Keratinocyte (primary cell): Measurements from ENCODE around the gene KCNIP2. TPM values are rescaled to one million over a fixed set of nuclear protein-coding genes. Genes with fewer than 3 reads are reported as not detected.
"Not testable (repeated sequence)": the region's sequence is repeated elsewhere in the genome, so short reads cannot be mapped to it uniquely, and the experiment has no call there.

Experiments used
- DNase-seq: peaks from one replicate; pipeline ENCODE4 v3.0.0-alpha.2; 2011; ENCODE audit warnings: low read depth, missing footprints, low spot score
- FAIRE-seq: peaks from 2 replicates; lab custom pipeline; 2011; peaks lifted over from hg19 to GRCh38; lab: Jason Lieb, UNC
- H2AFZ ChIP-seq: 2 replicates; pipeline ENCODE4 v1.6.0; 2012; ENCODE audit warnings: low read length, control low read depth, inconsistent platforms; ENCODE audit not compliant: control insufficient read depth
- H3K27ac ChIP-seq: 2 replicates; pipeline ENCODE4 v1.5.1; 2011; ENCODE audit warnings: low read length; ENCODE audit not compliant: control insufficient read depth, insufficient read depth
- H3K27me3 ChIP-seq: 3 replicates; pipeline ENCODE4 v1.6.0; 2011; ENCODE audit warnings: low read length; ENCODE audit not compliant: control insufficient read depth, insufficient read depth; ENCODE audit errors: extremely low read depth
- H3K36me3 ChIP-seq, 2 experiments: 2 replicates in 1 of 2; 3 replicates in 1 of 2; pipeline ENCODE4 v1.5.1; 2011; ENCODE audit warnings: low read length in 2 of 2, mild to moderate bottlenecking in 1 of 2; ENCODE audit not compliant: control insufficient read depth in 2 of 2, insufficient read depth in 2 of 2; ENCODE audit errors: extremely low read depth in 1 of 2
- H3K4me1 ChIP-seq: 3 replicates; pipeline ENCODE4 v1.5.1; 2011; ENCODE audit warnings: low read length; ENCODE audit not compliant: control insufficient read depth, insufficient read depth; ENCODE audit errors: extremely low read depth
- H3K4me2 ChIP-seq: 3 replicates; pipeline ENCODE4 v1.6.0; 2011; ENCODE audit warnings: low read depth, low read length; ENCODE audit not compliant: control insufficient read depth, insufficient read depth; ENCODE audit errors: extremely low read depth
- H3K4me3 ChIP-seq, 3 experiments: fragments of 200-600 bp in 1 of 3; sonication (generic) in 1 of 3; 2 replicates in 2 of 3; 3 replicates in 1 of 3; pipeline ENCODE4 v1.5.1; 2011 to 2016; ENCODE audit warnings: low read length in 3 of 3, mild to moderate bottlenecking in 3 of 3, control low read depth in 2 of 3, inconsistent platforms in 1 of 3, low read depth in 1 of 3, mixed read lengths in 1 of 3, mixed run types in 1 of 3, moderate library complexity in 1 of 3; ENCODE audit not compliant: control insufficient read depth in 2 of 3, insufficient read depth in 2 of 3; ENCODE audit errors: extremely low read depth in 1 of 3
- H3K79me2 ChIP-seq: 2 replicates; pipeline ENCODE4 v1.6.0; 2012; ENCODE audit warnings: low read length; ENCODE audit not compliant: control insufficient read depth, insufficient read depth
- H3K9ac ChIP-seq: 3 replicates; pipeline ENCODE4 v1.6.0; 2011; ENCODE audit warnings: low read length; ENCODE audit not compliant: control insufficient read depth, insufficient read depth; ENCODE audit errors: extremely low read depth
- H3K9me1 ChIP-seq: 3 replicates; pipeline ENCODE4 v1.6.0; 2011; ENCODE audit warnings: low read length; ENCODE audit not compliant: control insufficient read depth, insufficient read depth; ENCODE audit errors: extremely low read depth
- H3K9me3 ChIP-seq: 2 replicates; pipeline ENCODE4 v1.5.1; 2012; ENCODE audit warnings: low read depth, low read length; ENCODE audit not compliant: control insufficient read depth
- H4K20me1 ChIP-seq: 3 replicates; pipeline ENCODE4 v1.6.0; 2011; ENCODE audit warnings: low read length; ENCODE audit not compliant: control insufficient read depth, insufficient read depth; ENCODE audit errors: extremely low read depth
- CTCF ChIP-seq, 3 experiments: IDR thresholded peaks in 1 of 3; conservative IDR thresholded peaks in 1 of 3; optimal IDR thresholded peaks in 1 of 3; 2 replicates in 2 of 3; 3 replicates in 1 of 3; pipeline versions ENCODE3 to v1.5.1; 2011; ENCODE audit warnings: low read length in 3 of 3, mild to moderate bottlenecking in 3 of 3, moderate library complexity in 2 of 3, control low read depth in 1 of 3, inconsistent platforms in 1 of 3; ENCODE audit not compliant: insufficient read depth in 2 of 3; ENCODE audit errors: extremely low read depth in 1 of 3
- EZH2 ChIP-seq: IDR thresholded peaks from one replicate; pipeline ENCODE4 v1.6.1; 2012; ENCODE audit warnings: inconsistent platforms, mild to moderate bottlenecking, low read length, moderate library complexity
- dilution Hi-C: fragments of 300-500 bp; cut with MboI; formaldehyde crosslinking; loops from one replicate; pipeline ENCODE4 v1.7.0; 2020; ENCODE audit warnings: low sequenced_read_pairs; ENCODE audit not compliant: extremely low pct_ligation_motif_present
- polyA plus RNA-seq, 5 experiments: library from polyadenylated mRNA; depleted of rRNA in 3 of 5; stranded (reverse) in 3 of 5; stranded (forward) in 1 of 5; unstranded in 1 of 5; fragments of >200 nt; gene quantifications; 1 replicate in 1 of 5; 2 replicates in 3 of 5; 3 replicates in 1 of 5; pipeline versions ENCODE4 v1.2.1 to v1.2.3, GENCODE V29; 2011 to 2012; ENCODE audit warnings: missing spikeins in 2 of 5, low read depth in 1 of 5, low replicate concordance in 1 of 5

Gene KCNIP2
- polyA plus RNA-seq, 1 donor (not counting 4 experiments of a cell fraction or from before 2014, with no cell fraction given) = 0.41 TPM

- TF ChIP-seq EZH2 (no peak), CTCF (optimal IDR thresholded peaks at IDR 0.05 in 1 of 3, IDR thresholded peaks at IDR 0.05 in 1 of 3, conservative IDR thresholded peaks at IDR 0.05 in 1 of 3; ENCODE audit: extremely low read depth in 1 of 3, insufficient read depth in 2 of 3, low read length in 3 of 3) (no peak)
These were observed 50.1 kb downstream of the KCNIP2 start for GRCh38 chr10:101793526-101793925.

GRCh38 chr10:101789686-101790085, 53.9 kb downstream of the KCNIP2 start:
- Histone ChIP-seq H4K20me1 (no peaks in the 10 kb centered on the region), H3K36me3 (peaks cover 33 to 44% of the 10 kb centered on the region in 2 experiments), H3K4me1 (no peaks in the 10 kb centered on the region), H3K4me2 (no peak overlapping the region), H2AFZ (no peak overlapping the region), H3K27me3 (no peaks in the 10 kb centered on the region), H3K27ac (no peak overlapping the region), H3K4me3 (no peak overlapping the region), H3K9ac (no peak overlapping the region), H3K79me2 (peaks cover 2% of the 10 kb centered on the region), H3K9me3 (no peaks in the 10 kb centered on the region), H3K9me1 (no peaks in the 10 kb centered on the region)
- no peak for TF ChIP-seq EZH2
- TF ChIP-seq CTCF (optimal IDR thresholded peaks at IDR 0.05 in 1 of 3, IDR thresholded peaks at IDR 0.05 in 1 of 3, conservative IDR thresholded peaks at IDR 0.05 in 1 of 3; ENCODE audit: extremely low read depth in 1 of 3, insufficient read depth in 2 of 3, low read length in 3 of 3) = no peak
- dilution Hi-C loops = no loop called here
- FAIRE-seq (no peak), DNase-seq (no peak)

More at GRCh38 chr10:101793526-101793925, 50.1 kb downstream of the KCNIP2 start:
- Histone ChIP-seq H3K27me3 (no peaks in the 10 kb centered on the region), H4K20me1 (no peaks in the 10 kb centered on the region), H3K9ac (no peak overlapping the region), H3K9me1 (no peaks in the 10 kb centered on the region), H3K4me2 (no peak overlapping the region), H3K27ac (no peak overlapping the region), H2AFZ (no peak overlapping the region), H3K9me3 (no peaks in the 10 kb centered on the region), H3K4me3 (no peak overlapping the region), H3K36me3 (peaks cover 35 to 42% of the 10 kb centered on the region in 2 experiments), H3K79me2 (peaks cover 15% of the 10 kb centered on the region), H3K4me1 (no peaks in the 10 kb centered on the region)
- no peak for DNase-seq
- dilution Hi-C loops = no loop called here
- FAIRE-seq = no peak

GRCh38 chr10:101789231-101789630, 54.4 kb downstream of the KCNIP2 start:
- H4K20me1 ChIP-seq, H3K9me1 ChIP-seq, H3K9me3 ChIP-seq, H2AFZ ChIP-seq, H3K27ac ChIP-seq, H3K79me2 ChIP-seq, dilution Hi-C loops, FAIRE-seq, H3K4me3 ChIP-seq, H3K27me3 ChIP-seq, H3K9ac ChIP-seq, H3K4me2 ChIP-seq, H3K4me1 ChIP-seq, DNase-seq: not testable (repeated sequence)
- peaks cover 33 to 40% of the 10 kb centered on the region in 2 experiments for H3K36me3 ChIP-seq
